ENCODE measurements around the gene MSANTD1.
A peak's percentile ranks its signal among the peaks of the same experiment; 100 is the strongest.

Gene MSANTD1

GRCh38 chr4:3248811-3249661, at the start of gene MSANTD1:
MSANTD1 (plus strand) TSS chr4:3249159; CDS start chr4:3249223, 64 bp downstream.
- no peak within 1 kb of the TSS for H3K4me3 ChIP-seq (ENCODE audit: low read depth, low read length)
- no peak for TF ChIP-seq CTCF (IDR thresholded peaks at IDR 0.05; ENCODE audit: insufficient read depth, low read depth, low read length, missing control alignments)
- DNase-seq (ENCODE audit: low read depth) = no peak

DNA sequence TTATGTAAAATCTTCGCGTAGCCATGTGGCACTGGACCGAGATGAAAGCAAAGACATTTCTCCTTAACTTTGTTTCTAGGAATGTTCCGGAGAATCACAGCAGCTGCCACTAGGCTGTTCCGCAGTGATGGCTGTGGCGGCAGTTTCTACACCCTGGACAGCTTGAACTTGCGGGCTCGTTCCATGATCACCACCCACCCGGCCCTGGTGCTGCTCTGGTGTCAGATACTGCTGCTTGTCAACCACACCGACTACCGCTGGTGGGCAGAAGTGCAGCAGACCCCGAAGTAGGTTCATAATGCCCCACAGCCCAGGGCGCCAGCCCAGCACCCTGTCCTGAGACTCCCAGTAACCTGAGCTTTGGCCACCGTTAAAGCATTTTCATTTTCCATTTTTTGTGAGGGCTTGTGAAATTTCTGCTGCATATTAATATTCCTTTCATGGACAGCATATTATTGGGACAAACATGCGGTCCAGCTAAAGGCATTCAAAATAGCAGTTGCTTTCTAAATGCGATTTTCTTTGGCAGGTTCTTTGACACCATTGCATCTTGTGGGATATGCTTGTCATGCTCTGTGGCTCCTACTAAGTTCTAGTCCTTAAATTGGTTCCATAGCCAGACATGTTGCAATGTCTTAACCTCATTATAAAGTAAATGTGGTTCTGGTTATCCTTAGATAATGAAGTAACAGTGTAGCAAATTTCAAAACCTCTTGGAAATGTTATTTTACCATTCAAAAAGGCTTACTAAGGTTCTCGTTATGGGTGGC, 49.1 kb upstream of the MSANTD1 start:
- DNase-seq (ENCODE audit: low read depth) = no peak
- TF ChIP-seq CTCF (IDR thresholded peaks at IDR 0.05; ENCODE audit: insufficient read depth, low read depth, low read length, missing control alignments) = no peak
- H3K4me3 ChIP-seq (ENCODE audit: low read depth, low read length) = no peak overlapping the region

DNA sequence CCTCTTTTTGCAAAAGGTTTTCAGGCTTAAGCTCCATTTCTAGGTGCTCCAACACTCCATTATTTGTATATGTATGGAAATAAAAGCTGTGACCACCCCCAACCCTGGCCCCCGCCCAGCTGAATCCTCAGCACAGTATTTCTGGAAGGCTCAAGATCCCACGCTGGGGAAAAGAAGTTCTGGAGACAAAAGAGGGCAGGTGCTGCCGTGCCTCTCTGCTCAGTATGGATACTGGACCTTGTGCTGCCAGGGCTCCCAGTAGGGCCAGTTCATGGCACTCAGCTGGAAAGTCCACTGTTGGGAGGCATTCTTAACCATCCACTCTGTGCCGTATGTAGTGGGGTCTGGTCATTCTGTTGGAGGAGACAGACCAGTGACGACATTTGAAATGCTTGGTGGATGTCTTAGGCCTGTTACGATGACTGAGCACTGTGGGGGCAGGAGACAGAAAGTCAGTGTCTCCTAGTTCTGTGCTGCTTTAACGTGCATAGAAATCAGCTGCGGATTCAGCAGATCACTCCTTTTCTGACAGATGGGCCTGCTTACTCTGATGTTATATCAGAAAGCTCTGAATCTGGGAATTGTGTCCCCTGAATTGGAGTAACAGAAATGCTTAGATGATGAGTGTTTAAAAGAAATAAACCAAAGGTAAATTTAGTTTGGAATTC, 48.4 kb upstream of the MSANTD1 start:
- TF ChIP-seq CTCF (IDR thresholded peaks at IDR 0.05; ENCODE audit: insufficient read depth, low read depth, low read length, missing control alignments) = no peak

GRCh38 chr4:3201718-3202702, 46.9 kb upstream of the MSANTD1 start:
- TF ChIP-seq CTCF (IDR thresholded peaks at IDR 0.05; ENCODE audit: insufficient read depth, low read depth, low read length, missing control alignments) = no peak
- peak; percentile 75 for DNase-seq (ENCODE audit: low read depth)
- H3K4me3 ChIP-seq (ENCODE audit: low read depth, low read length) = no peak overlapping the region

More for the DNA sequence above, 48.4 kb upstream of the MSANTD1 start:
- DNase-seq (ENCODE audit: low read depth) = no peak
- H3K4me3 ChIP-seq (ENCODE audit: low read depth, low read length) = no peak overlapping the region

DNA sequence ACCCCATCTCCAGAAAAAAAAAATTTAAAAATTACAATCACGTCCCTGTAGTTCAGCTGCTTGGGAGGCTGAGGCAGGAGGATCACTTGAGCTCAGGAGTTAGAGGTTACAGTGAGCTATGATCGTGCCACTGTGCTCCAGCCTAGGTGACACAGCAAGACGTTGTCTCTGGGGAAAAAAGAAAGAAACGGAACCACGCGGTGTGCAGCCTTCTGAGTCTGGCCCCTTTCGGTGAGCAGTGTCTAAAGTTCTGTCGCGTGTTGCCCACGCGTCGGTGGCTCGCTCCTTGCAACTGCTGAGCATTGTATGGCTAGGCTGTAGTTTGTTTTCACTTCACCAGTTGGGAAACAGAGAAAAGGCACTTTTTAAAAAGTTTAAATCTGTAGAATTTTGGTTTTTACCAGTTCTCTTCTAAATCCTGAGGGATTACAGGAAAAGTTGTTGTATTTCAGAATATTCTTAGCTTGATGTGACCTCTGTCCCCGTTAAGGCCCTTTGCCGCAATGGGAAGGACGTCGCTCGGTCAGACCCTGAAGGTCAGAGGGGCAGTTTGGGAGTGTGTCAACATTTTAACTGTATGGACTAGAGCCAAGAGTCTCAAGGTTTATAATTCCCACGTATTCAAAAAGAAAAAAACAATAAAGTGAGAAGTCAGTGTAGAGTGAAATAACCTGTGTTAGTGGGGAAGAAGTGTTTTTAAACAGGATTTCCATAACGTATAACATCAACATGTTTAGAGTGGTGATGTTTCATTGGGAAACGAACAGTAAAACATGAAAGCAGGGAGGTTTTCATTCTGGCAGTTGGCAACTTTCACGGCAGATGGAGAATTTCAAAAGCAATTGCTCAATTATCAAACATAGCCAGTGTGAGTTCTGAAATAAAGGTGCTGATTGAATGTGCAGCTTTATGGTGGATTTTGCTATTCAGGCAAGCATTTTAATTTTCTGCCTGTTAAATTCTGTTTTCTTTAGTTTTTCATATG, 45.8 kb upstream of the MSANTD1 start:
- peak; percentile 26 for DNase-seq (ENCODE audit: low read depth)
- H3K4me3 ChIP-seq (ENCODE audit: low read depth, low read length) = no peak overlapping the region
- TF ChIP-seq CTCF (IDR thresholded peaks at IDR 0.05; ENCODE audit: insufficient read depth, low read depth, low read length, missing control alignments) = no peak

Data from GM12865 (cell line).